Mesenchymal stem cell (in vitro differentiated cells and primary cell): ENCODE measurements around the gene B2M.
"Not testable (repeated sequence)": the region's sequence is repeated elsewhere in the genome, so short reads cannot be mapped to it uniquely, and the experiment has no call there.

ENCODE experiments used
- DNase-seq: peaks from one replicate; pipeline ENCODE4 v3.0.0-alpha.2; 2013
- H2AFZ ChIP-seq: one replicate; pipeline ENCODE4 v1.6.1; 2013; ENCODE audit warnings: low read depth, mild to moderate bottlenecking, control low read depth, inconsistent platforms, low read length, moderate library complexity
- H2AK5ac ChIP-seq: 2 replicates; pipeline ENCODE4 v1.6.1; 2013; ENCODE audit warnings: low read length, moderate library complexity, mild to moderate bottlenecking, inconsistent platforms; ENCODE audit not compliant: severe bottlenecking
- H2BK120ac ChIP-seq: one replicate; pipeline ENCODE4 v1.6.1; 2013; ENCODE audit warnings: low read depth, mild to moderate bottlenecking, inconsistent platforms, low read length, moderate library complexity
- H2BK12ac ChIP-seq, 2 experiments: one replicate each; pipeline ENCODE4 v1.6.1; 2013; ENCODE audit warnings: inconsistent platforms in 2 of 2, low read length in 2 of 2, mild to moderate bottlenecking in 2 of 2, moderate library complexity in 2 of 2, control low read depth in 1 of 2
- H2BK15ac ChIP-seq: one replicate; pipeline ENCODE4 v1.6.1; 2013; ENCODE audit warnings: mild to moderate bottlenecking, low read depth, inconsistent platforms; ENCODE audit not compliant: poor library complexity, severe bottlenecking
- H2BK5ac ChIP-seq: 2 replicates; pipeline ENCODE4 v1.6.1; 2013; ENCODE audit warnings: low read depth, mild to moderate bottlenecking, low read length, control low read depth, inconsistent platforms; ENCODE audit not compliant: poor library complexity, severe bottlenecking
- H3K14ac ChIP-seq, 2 experiments: one replicate each; pipeline ENCODE4 v1.6.1; 2013; ENCODE audit warnings: inconsistent platforms in 2 of 2, low read length in 2 of 2, control low read depth in 1 of 2, mild to moderate bottlenecking in 1 of 2, moderate library complexity in 1 of 2
- H3K18ac ChIP-seq, 2 experiments: one replicate each; pipeline ENCODE4 v1.6.1; 2013; ENCODE audit warnings: inconsistent platforms in 2 of 2, low read length in 2 of 2, control low read depth in 1 of 2, low read depth in 1 of 2, mild to moderate bottlenecking in 1 of 2
- H3K23ac ChIP-seq, 2 experiments: one replicate each; pipeline ENCODE4 v1.6.1; 2013; ENCODE audit warnings: inconsistent platforms in 2 of 2, low read length in 2 of 2, mild to moderate bottlenecking in 2 of 2, moderate library complexity in 2 of 2, control low read depth in 1 of 2
- H3K27ac ChIP-seq: 2 replicates; pipeline ENCODE4 v1.5.1; 2013; ENCODE audit warnings: mild to moderate bottlenecking, moderate library complexity, low read length, control low read depth, inconsistent platforms; ENCODE audit not compliant: poor library complexity, severe bottlenecking
- H3K27me3 ChIP-seq, 2 experiments: 2 replicates each; pipeline versions ENCODE4 v1.6.1 to v1.7.0; 2013; ENCODE audit warnings: low read length in 2 of 2, mild to moderate bottlenecking in 2 of 2, moderate library complexity in 2 of 2, control low read depth in 1 of 2, inconsistent platforms in 1 of 2; ENCODE audit not compliant: control insufficient read depth in 1 of 2, insufficient read depth in 1 of 2
- H3K36me3 ChIP-seq, 2 experiments: 2 replicates each; pipeline versions ENCODE4 v1.6.1 to v1.7.0; 2013; ENCODE audit warnings: low read length in 2 of 2, control low read depth in 1 of 2, inconsistent platforms in 1 of 2, low read depth in 1 of 2, mild to moderate bottlenecking in 1 of 2; ENCODE audit not compliant: insufficient read depth in 2 of 2, control insufficient read depth in 1 of 2
- H3K4ac ChIP-seq, 2 experiments: one replicate each; pipeline ENCODE4 v1.6.1; 2013; ENCODE audit warnings: inconsistent platforms in 2 of 2, low read length in 2 of 2, mild to moderate bottlenecking in 2 of 2, moderate library complexity in 2 of 2, control low read depth in 1 of 2, low read depth in 1 of 2
- H3K4me1 ChIP-seq: 2 replicates; pipeline ENCODE4 v1.6.1; 2013; ENCODE audit warnings: low read depth, low read length, control low read depth; ENCODE audit not compliant: control insufficient read depth, insufficient read depth
- H3K4me2 ChIP-seq: 2 replicates; pipeline ENCODE4 v1.6.1; 2013; ENCODE audit warnings: low read length, mild to moderate bottlenecking, inconsistent platforms; ENCODE audit not compliant: poor library complexity, severe bottlenecking
- H3K4me3 ChIP-seq, 2 experiments: 2 replicates each; pipeline versions ENCODE4 v1.5.1 to v1.7.0; 2013; ENCODE audit warnings: low read length in 2 of 2, mild to moderate bottlenecking in 2 of 2, control low read depth in 1 of 2, low read depth in 1 of 2; ENCODE audit not compliant: insufficient read depth in 1 of 2
- H3K79me1 ChIP-seq: replicated peaks from 2 replicates; pipeline ENCODE4 v1.6.1; 2013; ENCODE audit warnings: mild to moderate bottlenecking, control low read depth, low read length, inconsistent platforms; ENCODE audit not compliant: poor library complexity, severe bottlenecking
- H3K9ac ChIP-seq: 2 replicates; pipeline ENCODE4 v1.7.0; 2013; ENCODE audit warnings: mild to moderate bottlenecking, low read length, moderate library complexity
- H3K9me3 ChIP-seq: 2 replicates; pipeline ENCODE4 v1.7.0; 2013; ENCODE audit warnings: mild to moderate bottlenecking, low read length; ENCODE audit not compliant: control insufficient read depth
- H4K8ac ChIP-seq: one replicate; pipeline ENCODE4 v1.6.1; 2013; ENCODE audit warnings: inconsistent platforms, mild to moderate bottlenecking, low read length, moderate library complexity
- H4K91ac ChIP-seq: one replicate; pipeline ENCODE4 v1.6.1; 2013; ENCODE audit warnings: mild to moderate bottlenecking, low read length, inconsistent platforms
- WGBS: methylation state at CpG from one replicate; pipeline ENCODE4 v1.1.7; 2013; ENCODE audit warnings: mixed read lengths; 5-methylcytosine and 5-hydroxymethylcytosine counted together

The B2M gene

DNA sequence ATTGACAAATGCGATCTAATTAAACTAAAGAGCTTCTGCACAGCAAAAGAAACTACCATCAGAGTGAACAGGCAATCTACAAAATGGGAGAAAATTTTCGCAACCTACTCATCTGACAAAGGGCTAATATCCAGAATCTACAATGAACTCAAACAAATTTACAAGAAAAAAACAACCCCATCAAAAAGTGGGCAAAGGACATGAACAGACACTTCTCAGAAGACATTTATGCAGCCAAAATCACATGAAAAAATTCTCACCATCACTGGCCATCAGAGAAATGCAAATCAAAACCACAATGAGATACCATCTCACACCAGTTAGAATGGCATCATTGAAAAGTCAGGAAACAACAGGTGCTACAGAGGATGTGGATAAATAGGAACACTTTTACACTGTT, 32.1 kb downstream of the B2M start:
- not testable (repeated sequence) for H3K27ac ChIP-seq, H3K36me3 ChIP-seq, H2BK12ac ChIP-seq, H3K4me2 ChIP-seq, H2AFZ ChIP-seq, DNase-seq, H4K91ac ChIP-seq, H2BK5ac ChIP-seq, H2BK120ac ChIP-seq, H3K9ac ChIP-seq, H2AK5ac ChIP-seq, H2BK15ac ChIP-seq, H3K4me1 ChIP-seq, H3K4me3 ChIP-seq, H3K23ac ChIP-seq, H4K8ac ChIP-seq, H3K79me1 ChIP-seq, H3K14ac ChIP-seq, H3K27me3 ChIP-seq, H3K18ac ChIP-seq, H3K4ac ChIP-seq
- WGBS = 100% methylated on average over 1 of the region's 2 CpGs
- H3K9me3 ChIP-seq = peaks cover 15% of the 10 kb centered on the region

DNA sequence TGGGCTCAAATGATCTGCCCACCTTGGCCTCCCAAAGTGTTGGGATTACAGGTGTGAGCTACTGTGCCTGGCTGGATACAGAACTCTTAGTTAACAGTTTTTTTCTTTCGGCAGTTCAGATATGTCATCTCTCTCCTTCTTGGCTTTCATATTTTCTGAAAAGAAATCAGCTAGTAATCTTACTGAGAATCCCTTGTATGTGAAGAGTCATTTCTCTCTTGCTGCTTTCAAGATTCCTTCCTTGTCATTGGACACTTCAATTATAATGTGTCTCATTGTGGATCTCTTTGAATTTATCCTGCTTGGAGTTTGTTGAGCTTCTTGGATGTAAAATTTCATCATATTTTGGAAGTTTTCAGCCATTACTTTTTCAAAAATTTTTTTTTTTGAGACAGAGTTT, 42.0 kb downstream of the B2M start:
- Histone ChIP-seq H2AFZ (no peak overlapping the region), H3K36me3 (peaks cover 0 to 4% of the 10 kb centered on the region in 2 experiments), H3K9me3 (peaks cover 22% of the 10 kb centered on the region), H4K8ac (no peak overlapping the region), H3K27ac (no peak overlapping the region), H3K4me2 (no peak overlapping the region), H2AK5ac (no peak overlapping the region), H3K4ac (no peak overlapping the region), H2BK120ac (no peak overlapping the region), H3K27me3 (peaks cover 0 to 23% of the 10 kb centered on the region in 2 experiments), H3K79me1 (no peaks in the 10 kb centered on the region), H3K9ac (no peak overlapping the region), H3K14ac (no peak overlapping the region), H2BK15ac (no peak overlapping the region), H2BK5ac (no peak overlapping the region), H3K4me3 (no peak overlapping the region), H4K91ac (no peak overlapping the region), H3K23ac (no peak overlapping the region), H3K18ac (no peak overlapping the region), H3K4me1 (no peaks in the 10 kb centered on the region), H2BK12ac (no peak overlapping the region)
- DNase-seq = no peak
- WGBS = no CpG with 5 or more reads among the region's 1 CpG

DNA sequence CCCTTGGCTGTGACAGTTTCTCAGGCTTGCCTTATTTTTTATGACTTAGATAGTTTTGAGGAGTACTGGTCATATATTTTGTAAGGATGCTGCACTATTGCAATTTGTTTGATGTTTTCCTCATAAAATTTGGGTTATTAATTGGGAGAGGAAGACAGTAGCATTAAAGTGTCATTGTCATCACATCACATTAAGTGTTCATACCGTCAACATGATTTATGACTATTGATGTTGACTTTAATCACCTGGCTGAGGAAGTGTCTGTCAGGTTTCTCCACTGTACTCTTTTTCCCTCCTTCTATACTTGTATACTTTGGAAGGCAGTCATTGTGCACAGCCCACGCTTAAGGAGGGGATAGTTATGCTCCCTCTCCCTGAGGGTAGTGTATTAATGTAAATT, 51.9 kb downstream of the B2M start:
- no peak overlapping the region for H2BK120ac ChIP-seq
- no peak overlapping the region for H3K23ac ChIP-seq
- no peaks in the 10 kb centered on the region for H3K4me1 ChIP-seq
- no peak overlapping the region for H3K4me2 ChIP-seq
- WGBS = 93% methylated on average over 2 of the region's 2 CpGs
- peaks cover 0 to 10% of the 10 kb centered on the region in 2 experiments for H3K27me3 ChIP-seq
- no peak overlapping the region for H3K18ac ChIP-seq
- peaks cover 0 to 5% of the 10 kb centered on the region in 2 experiments for H3K36me3 ChIP-seq
- H2AK5ac ChIP-seq = no peak overlapping the region
- H4K8ac ChIP-seq = no peak overlapping the region
- H3K9me3 ChIP-seq = no peaks in the 10 kb centered on the region
- H3K4ac ChIP-seq = no peak overlapping the region
- no peak overlapping the region for H2BK5ac ChIP-seq
- H3K9ac ChIP-seq = no peak overlapping the region
- H3K4me3 ChIP-seq = no peak overlapping the region
- H2BK15ac ChIP-seq = no peak overlapping the region
- no peak overlapping the region for H3K14ac ChIP-seq
- no peak overlapping the region for H2AFZ ChIP-seq
- H3K79me1 ChIP-seq = no peaks in the 10 kb centered on the region
- DNase-seq = no peak
- H4K91ac ChIP-seq = no peak overlapping the region
- H2BK12ac ChIP-seq = no peak overlapping the region
- H3K27ac ChIP-seq = no peak overlapping the region

DNA sequence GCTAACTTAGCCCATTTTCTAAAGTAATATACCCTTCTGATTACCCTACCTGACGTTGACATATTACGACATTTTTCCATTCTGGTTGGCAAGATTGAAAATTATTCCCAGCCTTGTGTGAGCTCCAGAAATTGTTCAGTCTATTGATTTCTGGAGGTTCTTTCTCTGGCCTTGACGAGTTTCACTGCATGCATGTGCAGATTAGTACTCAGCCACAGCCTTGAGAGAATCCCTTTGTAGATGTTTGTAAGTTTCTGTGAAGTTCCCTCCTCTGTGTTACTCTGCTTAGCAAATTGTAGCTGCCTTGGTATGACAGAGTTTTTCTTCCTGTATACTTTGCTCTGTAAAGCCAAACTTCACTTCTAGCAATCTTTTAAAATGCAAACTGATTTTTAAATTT, 52.5 kb downstream of the B2M start:
- H3K4me2 ChIP-seq = no peak overlapping the region
- no peak overlapping the region for H3K4me3 ChIP-seq
- no peak overlapping the region for H3K9ac ChIP-seq
- H2AK5ac ChIP-seq = no peak overlapping the region
- H3K4ac ChIP-seq = no peak overlapping the region
- H2BK5ac ChIP-seq = no peak overlapping the region
- H2AFZ ChIP-seq = no peak overlapping the region
- no peaks in the 10 kb centered on the region for H3K79me1 ChIP-seq
- no peak overlapping the region for H3K23ac ChIP-seq
- peaks cover 0 to 5% of the 10 kb centered on the region in 2 experiments for H3K36me3 ChIP-seq
- WGBS = 60% methylated on average over 3 of the region's 3 CpGs
- H3K14ac ChIP-seq = no peak overlapping the region
- H3K9me3 ChIP-seq = no peaks in the 10 kb centered on the region
- H3K18ac ChIP-seq = no peak overlapping the region
- H4K91ac ChIP-seq = no peak overlapping the region
- no peak overlapping the region for H3K27ac ChIP-seq
- peaks cover 0 to 4% of the 10 kb centered on the region in 2 experiments for H3K27me3 ChIP-seq
- no peak overlapping the region for H2BK12ac ChIP-seq
- no peak for DNase-seq
- H3K4me1 ChIP-seq = no peaks in the 10 kb centered on the region
- H4K8ac ChIP-seq = no peak overlapping the region
- H2BK15ac ChIP-seq = no peak overlapping the region
- no peak overlapping the region for H2BK120ac ChIP-seq
